GM12878 (cell line): Measurements from ENCODE around the gene MSH4. TPM values are rescaled to one million over a fixed set of nuclear protein-coding genes. Genes with fewer than 3 reads are reported as not detected.

Experiments
- ATAC-seq: fragments of 200-7000 bp; cut with Tn5 transposase; 3 replicates; pipeline ENCODE4 v1.9.1; 2020; ENCODE audit warnings: mild to moderate bottlenecking, moderate library complexity
- BruUV-seq: library from RNA; stranded (reverse); fragments of 400-500 nt; replicated peaks from 2 replicates; lab custom pipeline; 2021; lab: Mats Ljungman, UMichigan
- CTCF ChIA-PET: fragments of 300-600 bp; sonication (Branson Sonifier 250); formaldehyde crosslinking; extraction: SDS; loops from one replicate; lab custom pipeline; 2021; ENCODE audit warnings: inconsistent platforms; lab: Yijun Ruan, JAX
- POLR2A ChIA-PET: fragments of 350-600 bp; formaldehyde crosslinking; extraction: SDS; loops from one replicate; lab custom pipeline; 2021; ENCODE audit warnings: inconsistent platforms; lab: Charles Lee
- RAD21 ChIA-PET: fragments of 300-600 bp; sonication (Branson Sonifier 250); formaldehyde crosslinking; loops from one replicate; lab custom pipeline; 2023; ENCODE audit warnings: antibody characterized with exemption; ENCODE audit not compliant: unreplicated experiment; lab: Charles Lee
- SMC1A ChIA-PET: fragments of 300-600 bp; sonication (Branson Sonifier 250); formaldehyde crosslinking; loops from one replicate; lab custom pipeline; 2023; ENCODE audit not compliant: unreplicated experiment, uncharacterized antibody; lab: Charles Lee
- DNase-seq: peaks from one replicate; pipeline ENCODE4 v3.0.0-alpha.2; 2011; ENCODE audit warnings: low read depth, low spot score
- FAIRE-seq: peaks from 3 replicates; lab custom pipeline; 2011; peaks lifted over from hg19 to GRCh38; lab: Jason Lieb, UNC
- H2AFZ ChIP-seq: 2 replicates; pipeline ENCODE4 v1.6.0; 2011; ENCODE audit warnings: low read depth, low read length, control low read depth; ENCODE audit not compliant: control insufficient read depth
- H3K27ac ChIP-seq: 2 replicates; pipeline ENCODE4 v1.5.1; 2011; ENCODE audit warnings: control low read depth; ENCODE audit not compliant: control insufficient read depth, insufficient read depth
- H3K27me3 ChIP-seq, 2 experiments: replicated peaks in 1 of 2; 2 replicates each; pipeline versions ENCODE4 v1.6.0 to v1.6.1; 2011; ENCODE audit warnings: low read length in 1 of 2; ENCODE audit not compliant: control insufficient read depth in 2 of 2, insufficient read depth in 2 of 2
- H3K36me3 ChIP-seq, 2 experiments: 2 replicates each; pipeline ENCODE4 v1.5.1; 2011; ENCODE audit warnings: low read length in 1 of 2; ENCODE audit not compliant: control insufficient read depth in 2 of 2, insufficient read depth in 2 of 2
- H3K4me1 ChIP-seq: 2 replicates; pipeline ENCODE4 v1.6.1; 2011; ENCODE audit warnings: mild to moderate bottlenecking, low read length, moderate library complexity, mixed read lengths; ENCODE audit not compliant: control insufficient read depth, insufficient read depth
- H3K4me2 ChIP-seq: 2 replicates; pipeline ENCODE4 v1.6.0; 2011; ENCODE audit warnings: control low read depth; ENCODE audit not compliant: control insufficient read depth, insufficient read depth
- H3K4me3 ChIP-seq: fragments of 200-600 bp; sonication (generic); 2 replicates; pipeline ENCODE4 v1.5.1; 2016
- H3K79me2 ChIP-seq: 2 replicates; pipeline ENCODE4 v1.6.0; 2011; ENCODE audit warnings: low read length; ENCODE audit not compliant: control insufficient read depth, insufficient read depth
- H3K9ac ChIP-seq: 2 replicates; pipeline ENCODE4 v1.8.0; 2011; ENCODE audit warnings: low read length, control low read depth, mixed read lengths; ENCODE audit not compliant: control insufficient read depth, insufficient read depth
- H3K9me3 ChIP-seq: replicated peaks from 3 replicates; pipeline ENCODE4 v1.5.1; 2011; ENCODE audit warnings: mild to moderate bottlenecking, low read length; ENCODE audit not compliant: control insufficient read depth, insufficient read depth
- H4K20me1 ChIP-seq: 2 replicates; pipeline ENCODE4 v1.6.0; 2011; ENCODE audit not compliant: control insufficient read depth, insufficient read depth
- BCL3 ChIP-seq: IDR thresholded peaks from 2 replicates; pipeline ENCODE4 v1.6.1; 2011; ENCODE audit warnings: borderline replicate concordance, low read depth, mild to moderate bottlenecking, moderate library complexity, low read length; ENCODE audit not compliant: insufficient read depth, poor library complexity, severe bottlenecking
- CHD2 ChIP-seq: IDR thresholded peaks from 2 replicates; pipeline ENCODE4 v1.6.1; 2011; ENCODE audit warnings: low read depth, low read length, improper control_type of control experiment, borderline replicate concordance
- E2F8 ChIP-seq: fragments of 450-650 bp; IDR thresholded peaks from 2 replicates; pipeline ENCODE4 v1.6.1; 2018; ENCODE audit warnings: mild to moderate bottlenecking, low read depth, moderate library complexity; ENCODE audit not compliant: partially characterized antibody
- GATAD2B ChIP-seq: fragments of 450-650 bp; conservative IDR thresholded peaks from 2 replicates; pipeline ENCODE4 v1.6.1; 2017; ENCODE audit warnings: low read depth, mild to moderate bottlenecking, moderate library complexity
- LARP7 ChIP-seq: fragments of 450-650 bp; IDR thresholded peaks from 2 replicates; pipeline ENCODE4 v1.6.1; 2017; ENCODE audit warnings: mild to moderate bottlenecking
- MEF2B ChIP-seq: fragments of 450-650 bp; IDR thresholded peaks from 2 replicates; pipeline ENCODE4 v1.6.1; 2018; ENCODE audit warnings: mild to moderate bottlenecking, moderate library complexity; ENCODE audit not compliant: partially characterized antibody, poor library complexity, severe bottlenecking
- POLR2A ChIP-seq: IDR thresholded peaks from 2 replicates; pipeline ENCODE4 v1.6.1; 2011; ENCODE audit warnings: low read depth, mild to moderate bottlenecking, low read length
- POLR2AphosphoS5 ChIP-seq: IDR thresholded peaks from 2 replicates; pipeline ENCODE4 v1.6.1; 2011; ENCODE audit warnings: mild to moderate bottlenecking, low read length, inconsistent platforms
- WGBS: methylation state at CpG from one replicate; pipeline ENCODE4 v1.1.6; 2016; ENCODE audit warnings: low lambda C conversion rate; ENCODE audit not compliant: insufficient replicate concordance, insufficient coverage; ENCODE audit errors: missing lambda C conversion rate; 5-methylcytosine and 5-hydroxymethylcytosine counted together
- in situ Hi-C: fragments of 300-500 bp; cut with MboI; formaldehyde crosslinking; loops from 9 replicates; pipeline ENCODE4 v1.14.3; 2018; ENCODE audit warnings: mixed read lengths
- intact Hi-C: fragments of 100-400 bp; cut with micrococcal nuclease; formaldehyde crosslinking; loops from one replicate; pipeline ENCODE4 v1.14.2; 2022; ENCODE audit not compliant: unreplicated experiment
- polyA plus RNA-seq, 11 experiments: library from polyadenylated mRNA; depleted of rRNA in 4 of 11; unstranded in 6 of 11; stranded (reverse) in 5 of 11; fragments of >200 nt; fragmentation: Nextera tagmentation in 4 of 11; fragmentation: Illumina TruSeq in 1 of 11; extraction: Ambion mirVana in 4 of 11; extraction: Trizol in 1 of 11; gene quantifications; 1 replicate in 1 of 11; 2 replicates in 10 of 11; pipeline versions ENCODE4 v1.2.1 to v1.2.3, GENCODE V29; 2011 to 2016; ENCODE audit warnings: inconsistent platforms in 2 of 11, missing spikeins in 2 of 11, low read depth in 1 of 11
- total RNA-seq, 4 experiments: library from RNA; depleted of rRNA in 3 of 4; stranded (reverse); fragments of >200 nt in 3 of 4; fragmentation: Illumina TruSeq in 1 of 4; extraction: Trizol in 1 of 4; gene quantifications; 2 replicates each; pipeline versions ENCODE4 v1.2.1 to v1.2.3, GENCODE V29; 2013 to 2021

MSH4 gene
- total and polyA plus RNA-seq, 10 of the 15 experiments (the other 5 are each of a cell fraction or from before 2014, with no cell fraction given): 0.04 to 0.34 (median 0.09) TPM; not detected in 3

GRCh38 chr1:75795703-75796193 lies 934 bp upstream of the MSH4 start:
- no peak overlapping the region for H3K27ac ChIP-seq
- no peak overlapping the region for H3K4me3 ChIP-seq
- CTCF ChIA-PET: interaction anchor here (1.2 kb wide), 1 partner anchor 8 kb away, joined by 3 read pairs; no protein-coding TSS in a partner anchor
- ATAC-seq (peak; percentile 7), FAIRE-seq (no peak), DNase-seq (no peak)
- SMC1A ChIA-PET: interaction anchor here (0.7 to 1.7 kb wide), 2 partner anchors 63 to 67 kb away, joined by 3 to 5 read pairs; no protein-coding TSS in a partner anchor
- POLR2A ChIA-PET: interaction anchor here (0.7 to 1.4 kb wide), 2 partner anchors 11 to 1035 kb away, joined by 3 to 7 read pairs; no protein-coding TSS in a partner anchor
- 99% methylated on average over 4 of the region's 4 CpGs for WGBS
- H3K36me3 ChIP-seq: peaks cover 4 to 36% of the 10 kb centered on the region in 2 experiments
- H3K79me2 ChIP-seq: peaks cover 24% of the 10 kb centered on the region
- H4K20me1 ChIP-seq: peaks cover 7% of the 10 kb centered on the region; the same call in 1 of the 2 replicates
- no peaks in the 10 kb centered on the region for H3K9me3 ChIP-seq
- RAD21 ChIA-PET: no interaction called here
- no peaks in the 10 kb centered on the region for H3K27me3 ChIP-seq
- no peaks in the 10 kb centered on the region; the same call in 1 of the 2 replicates for H3K4me1 ChIP-seq
- no peak for TF ChIP-seq LARP7
- peak; percentile 44 for TF ChIP-seq POLR2A
- no peak for TF ChIP-seq CHD2
- peak; percentile 57 for TF ChIP-seq POLR2AphosphoS5
- no peak for TF ChIP-seq E2F8
- TF ChIP-seq MEF2B: no peak
- TF ChIP-seq GATAD2B: no peak
- peak; percentile 5 for TF ChIP-seq BCL3
- intact Hi-C loops: no loop called here
- H3K4me2 ChIP-seq: no peak overlapping the region
- no peak overlapping the region for H3K9ac ChIP-seq
- no TSS peak for BruUV-seq
- H2AFZ ChIP-seq: no peak overlapping the region
- in situ Hi-C loops: no loop called here
